Transverse colon (tissue), 4 donors: ENCODE measurements around the gene LGALS9. TPM values are rescaled to one million over a fixed set of nuclear protein-coding genes. Genes with fewer than 3 reads are reported as not detected.

Experiments used
- DNase-seq: peaks from one replicate; pipeline ENCODE4 v3.0.0-alpha.2; 2019
- H3K27ac ChIP-seq, 4 donors: fragments of 200-600 bp; sonication (generic); 2 replicates each; pipeline ENCODE4 v1.5.1; 2016 to 2018; ENCODE audit warnings: inconsistent platforms in 4 of 4
- H3K27me3 ChIP-seq: fragments of 200-600 bp; sonication (generic); 2 replicates; pipeline ENCODE4 v1.5.1; 2017; ENCODE audit warnings: inconsistent platforms
- H3K36me3 ChIP-seq, 4 donors: fragments of 200-600 bp; sonication (generic); 2 replicates each; pipeline ENCODE4 v1.5.1; 2017 to 2019; ENCODE audit warnings: inconsistent platforms in 4 of 4
- H3K4me1 ChIP-seq, 4 donors: fragments of 200-600 bp; sonication (generic); 2 replicates each; pipeline ENCODE4 v1.5.1; 2017 to 2020; ENCODE audit warnings: inconsistent platforms in 4 of 4
- H3K4me3 ChIP-seq, 4 donors: fragments of 200-600 bp; sonication (generic); 1 replicate in 1 of 4; 2 replicates in 3 of 4; pipeline versions ENCODE4 v1.5.1 to v1.6.1; 2017 to 2019; ENCODE audit warnings: inconsistent platforms in 4 of 4
- H3K9me3 ChIP-seq, 2 donors: fragments of 200-600 bp; sonication (generic); 2 replicates each; pipeline ENCODE4 v1.5.1; 2017 to 2019; ENCODE audit warnings: inconsistent platforms in 2 of 2
- CTCF ChIP-seq, 5 experiments: fragments of 200-600 bp in 3 of 5; fragments of 450-650 bp in 2 of 5; sonication (generic) in 3 of 5; IDR thresholded peaks; 1 replicate in 2 of 5; 2 replicates in 3 of 5; pipeline ENCODE4 v1.5.1; 2016 to 2017; ENCODE audit warnings: antibody characterized with exemption in 5 of 5, inconsistent platforms in 3 of 5, mild to moderate bottlenecking in 2 of 5, moderate library complexity in 1 of 5
- EP300 ChIP-seq: sonication (generic); formaldehyde crosslinking; IDR thresholded peaks from one replicate; pipeline ENCODE4 v1.6.1; 2017; ENCODE audit warnings: antibody characterized with exemption, low read depth
- POLR2A ChIP-seq: fragments of 450-650 bp; IDR thresholded peaks from one replicate; pipeline ENCODE4 v1.6.1; 2016; ENCODE audit warnings: antibody characterized with exemption, mild to moderate bottlenecking, moderate library complexity
- POLR2AphosphoS5 ChIP-seq, 3 donors: sonication (generic); formaldehyde crosslinking; IDR thresholded peaks; one replicate each; pipeline ENCODE4 v1.6.1; 2016; ENCODE audit warnings: antibody characterized with exemption in 3 of 3
- WGBS, 2 donors: methylation state at CpG; one replicate each; pipeline ENCODE4 v1.1.5; 2018; ENCODE audit warnings: low coverage in 1 of 2; 5-methylcytosine and 5-hydroxymethylcytosine counted together
- in situ Hi-C, 4 donors: fragments of 200-750 bp; cut with MboI; loops; one replicate each; pipeline versions ENCODE4 v1.15.0 to v1.15.1; 2017; ENCODE audit warnings: low sequenced_read_pairs in 3 of 4, low pct_ligation_motif_present in 1 of 4, low pct_unique_long_range_greater_than_20kb in 1 of 4
- intact Hi-C: fragments of 100-400 bp; cut with DNase I; formaldehyde crosslinking; loops from one replicate; pipeline ENCODE4 v1.15.1; 2023; ENCODE audit warnings: low total_unique reads
- total RNA-seq, 4 donors: library from RNA; depleted of rRNA; stranded (reverse); fragments of >200 nt; gene quantifications; one replicate each; pipeline ENCODE4 v1.1.0, GENCODE V29; 2016

Gene LGALS9
- total RNA-seq, 4 donors from 2014 or later, result 245 to 463 (median 368) TPM

DNA sequence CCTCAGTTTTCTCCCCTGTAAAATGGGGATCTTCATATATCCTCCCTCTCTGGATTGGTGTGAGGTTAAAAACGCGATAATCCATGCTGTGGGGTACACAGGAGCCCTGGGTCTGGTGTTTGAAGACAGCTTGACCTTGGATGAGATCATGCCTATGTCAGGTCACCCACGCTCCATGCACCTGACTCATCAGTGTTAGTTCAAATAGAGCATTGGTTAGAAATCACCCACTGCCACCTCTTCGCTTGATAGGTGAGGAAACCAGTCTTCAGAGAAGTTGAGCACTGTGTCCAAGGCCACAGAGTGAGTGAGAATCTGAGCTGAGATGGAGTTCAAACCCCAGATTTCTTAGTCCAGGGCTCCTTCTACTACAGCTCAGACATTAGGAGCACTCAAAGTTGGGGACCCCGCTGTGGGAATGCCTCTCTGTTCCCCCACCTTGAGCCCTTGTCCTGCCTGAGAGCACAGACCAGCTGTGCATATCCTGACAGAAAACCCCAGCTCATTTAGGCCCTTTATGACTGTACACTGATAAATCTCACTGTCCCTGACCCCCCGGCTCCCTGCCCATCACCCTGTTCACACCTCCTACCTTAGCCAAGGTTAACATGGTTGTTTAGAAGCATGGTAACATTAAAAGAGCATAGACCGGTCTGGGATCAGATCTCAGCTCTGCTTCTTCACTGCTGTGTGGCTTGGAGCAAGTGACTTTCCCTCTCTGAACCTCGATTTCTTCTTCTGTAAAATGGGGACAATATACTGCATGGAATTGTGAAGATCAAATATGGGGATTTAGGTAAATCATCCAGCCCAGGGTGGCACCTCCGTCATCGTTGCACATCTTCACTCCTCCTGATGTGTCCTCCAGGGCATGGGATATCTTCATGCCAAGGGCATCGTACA is 22.4 kb upstream of the LGALS9 start:
- intact Hi-C loops, result loop anchor here (10.0 kb wide), 1 partner anchor 374 kb away; no protein-coding TSS in a partner anchor
- 90 to 96% methylated on average over 2 to 11 of the region's 11 CpGs for WGBS, 2 donors

DNA sequence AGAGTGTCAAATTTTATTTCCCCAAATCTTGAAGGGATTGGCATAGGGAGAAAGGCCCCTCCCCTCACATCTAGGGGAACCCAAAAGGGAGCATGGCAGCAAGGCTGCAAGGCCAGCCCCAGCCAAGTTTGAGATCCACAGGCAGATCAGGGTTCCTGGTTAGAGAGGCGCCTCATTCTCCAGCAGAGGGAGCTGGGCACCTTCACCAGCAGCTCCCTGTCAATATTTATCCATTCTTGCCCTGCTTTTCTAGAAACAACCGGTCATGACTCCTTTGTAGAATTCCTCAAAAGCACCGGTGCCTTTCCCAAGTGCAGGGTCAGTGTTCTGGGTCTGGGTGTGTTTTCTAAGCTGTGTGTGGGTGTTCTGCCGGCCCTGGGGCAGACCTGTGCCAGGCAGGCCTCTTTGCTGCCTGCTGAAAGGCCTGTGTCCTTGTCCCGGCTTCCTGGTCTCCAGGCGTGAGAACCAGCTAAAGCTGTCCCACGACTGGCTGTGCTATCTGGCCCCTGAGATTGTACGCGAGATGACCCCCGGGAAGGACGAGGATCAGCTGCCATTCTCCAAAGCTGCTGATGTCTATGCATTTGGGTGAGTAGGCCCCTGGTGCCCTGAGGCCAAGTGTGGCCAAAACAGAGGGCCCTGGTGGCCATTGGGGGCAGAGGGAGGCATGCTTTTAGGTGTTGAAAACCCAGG is 21.2 kb upstream of the LGALS9 start:
- 56% methylated on average over 6 of the region's 11 CpGs; no CpG with 5 or more reads in 1 of the 2 donors for WGBS, 2 donors
- Histone ChIP-seq H3K27me3 (no peaks in the 10 kb centered on the region), H3K4me3 (no peak overlapping the region), H3K4me1 (peaks cover 0 to 25% (median 2%) of the 10 kb centered on the region in 4 donors), H3K36me3 (peaks cover 0 to 5% (median 0%) of the 10 kb centered on the region in 4 donors), H3K9me3 (no peaks in the 10 kb centered on the region), H3K27ac (peak overlapping the region in 3 of 4 donors; percentile 25 to 48 (median 30))
- in situ Hi-C loops, result loop anchor here (5.0 to 25.0 kb wide), 7 partner anchors 43 to 375 kb away; partner anchors contain the start of gene LYRM9 (in 1 of the 4)
- intact Hi-C loops, result loop anchor here (10.0 kb wide), 1 partner anchor 375 kb away; no protein-coding TSS in a partner anchor
- peak; percentile 69 for DNase-seq
- peak; percentile 43 to 88 (median 69) for TF ChIP-seq CTCF (IDR thresholded peaks at IDR 0.05)
- TF ChIP-seq POLR2AphosphoS5 (IDR thresholded peaks at IDR 0.05), result no peak
- TF ChIP-seq EP300, result no peak
- no peak for TF ChIP-seq POLR2A

More for the DNA sequence above, 22.4 kb upstream of the LGALS9 start:
- Histone ChIP-seq H3K36me3 (peaks cover 0 to 5% (median 0%) of the 10 kb centered on the region in 4 donors), H3K9me3 (no peaks in the 10 kb centered on the region), H3K27me3 (no peaks in the 10 kb centered on the region), H3K27ac (no peak overlapping the region), H3K4me3 (no peak overlapping the region), H3K4me1 (peaks cover 0 to 21% (median 5%) of the 10 kb centered on the region in 4 donors)
- no peak for DNase-seq
- TF ChIP-seq CTCF (IDR thresholded peaks at IDR 0.05), result no peak
- TF ChIP-seq POLR2AphosphoS5 (IDR thresholded peaks at IDR 0.05), result no peak
- TF ChIP-seq EP300, result no peak
- no peak for TF ChIP-seq POLR2A
- in situ Hi-C loops, result loop anchor here (5.0 to 25.0 kb wide), 7 partner anchors 44 to 374 kb away; partner anchors contain the start of gene LYRM9 (in 1 of the 4)

GRCh38 chr17:27610304-27610677 is 20.7 kb upstream of the LGALS9 start:
- no peak for TF ChIP-seq CTCF (IDR thresholded peaks at IDR 0.05)
- no peak for TF ChIP-seq POLR2AphosphoS5 (IDR thresholded peaks at IDR 0.05)
- no peak for TF ChIP-seq EP300
- TF ChIP-seq POLR2A, result no peak
- Histone ChIP-seq H3K4me1 (peaks cover 0 to 26% (median 2%) of the 10 kb centered on the region in 4 donors), H3K9me3 (no peaks in the 10 kb centered on the region), H3K36me3 (peaks cover 0 to 5% (median 0%) of the 10 kb centered on the region in 4 donors), H3K4me3 (no peak overlapping the region), H3K27ac (peak overlapping the region in 2 of 4 donors; percentile 30 to 48), H3K27me3 (no peaks in the 10 kb centered on the region)
- WGBS, 2 donors, result 71 to 91% methylated on average over 2 to 4 of the region's 4 CpGs
- DNase-seq, result no peak
- in situ Hi-C loops (loop anchor here in 1 of 4 donors (25.0 kb wide), 2 partner anchors 277 to 373 kb away; partner anchors contain the start of gene LYRM9), intact Hi-C loops (no loop called here)
